GM12865 (cell line): ENCODE results near the gene CDA.

Experiments used
- DNase-seq: peaks from one replicate; pipeline ENCODE4 v3.0.0; 2010; ENCODE audit warnings: low read depth
- H3K4me3 ChIP-seq: 2 replicates; pipeline ENCODE4 v1.5.1; 2011; ENCODE audit warnings: mild to moderate bottlenecking, low read depth, low read length, control low read depth
- TF ChIP-seq, protein P1 (sequence below): IDR thresholded peaks from 2 replicates; pipeline ENCODE4 v1.5.1; 2011; ENCODE audit warnings: low read length, control low read depth, low read depth, inconsistent platforms; ENCODE audit not compliant: insufficient read depth; ENCODE audit errors: missing control alignments

The CDA gene

DNA sequence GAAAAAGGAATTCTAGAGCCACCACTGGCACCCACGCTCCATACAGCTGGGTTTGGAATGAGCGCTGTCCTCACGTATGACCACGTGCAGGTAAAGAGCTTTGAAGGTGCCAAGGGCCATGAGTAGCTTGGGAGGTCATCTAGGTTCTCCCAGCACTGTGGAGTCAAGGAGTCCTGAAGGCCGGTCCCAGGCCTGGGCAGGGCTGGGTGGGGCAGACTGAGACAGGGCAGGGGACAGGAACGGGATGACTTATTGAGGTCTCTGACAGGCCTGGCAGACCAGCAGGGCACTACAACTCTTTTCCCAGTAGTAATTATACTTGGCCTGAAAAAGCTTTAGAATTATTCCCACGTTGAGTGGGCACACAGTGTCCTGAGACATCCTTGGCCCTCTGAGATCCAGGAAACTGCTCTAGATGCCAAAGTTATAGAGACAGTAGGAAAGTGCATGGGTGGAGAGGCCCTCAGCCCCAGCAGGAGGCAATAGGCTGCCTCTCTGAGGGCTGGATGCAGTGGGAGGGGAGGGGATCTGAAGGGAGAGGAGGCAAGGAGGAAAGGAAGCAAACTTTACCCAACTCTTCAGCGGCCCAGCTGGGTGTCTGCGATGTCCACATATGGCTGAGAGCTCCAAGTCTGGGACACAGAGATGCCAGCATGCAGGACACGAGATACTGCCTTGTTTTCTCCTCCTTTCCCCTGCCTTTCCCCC lies 1.8 kb upstream of the CDA start:
- TF ChIP-seq, protein P1, sequence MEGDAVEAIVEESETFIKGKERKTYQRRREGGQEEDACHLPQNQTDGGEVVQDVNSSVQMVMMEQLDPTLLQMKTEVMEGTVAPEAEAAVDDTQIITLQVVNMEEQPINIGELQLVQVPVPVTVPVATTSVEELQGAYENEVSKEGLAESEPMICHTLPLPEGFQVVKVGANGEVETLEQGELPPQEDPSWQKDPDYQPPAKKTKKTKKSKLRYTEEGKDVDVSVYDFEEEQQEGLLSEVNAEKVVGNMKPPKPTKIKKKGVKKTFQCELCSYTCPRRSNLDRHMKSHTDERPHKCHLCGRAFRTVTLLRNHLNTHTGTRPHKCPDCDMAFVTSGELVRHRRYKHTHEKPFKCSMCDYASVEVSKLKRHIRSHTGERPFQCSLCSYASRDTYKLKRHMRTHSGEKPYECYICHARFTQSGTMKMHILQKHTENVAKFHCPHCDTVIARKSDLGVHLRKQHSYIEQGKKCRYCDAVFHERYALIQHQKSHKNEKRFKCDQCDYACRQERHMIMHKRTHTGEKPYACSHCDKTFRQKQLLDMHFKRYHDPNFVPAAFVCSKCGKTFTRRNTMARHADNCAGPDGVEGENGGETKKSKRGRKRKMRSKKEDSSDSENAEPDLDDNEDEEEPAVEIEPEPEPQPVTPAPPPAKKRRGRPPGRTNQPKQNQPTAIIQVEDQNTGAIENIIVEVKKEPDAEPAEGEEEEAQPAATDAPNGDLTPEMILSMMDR = no peak
- no peak for DNase-seq

DNA sequence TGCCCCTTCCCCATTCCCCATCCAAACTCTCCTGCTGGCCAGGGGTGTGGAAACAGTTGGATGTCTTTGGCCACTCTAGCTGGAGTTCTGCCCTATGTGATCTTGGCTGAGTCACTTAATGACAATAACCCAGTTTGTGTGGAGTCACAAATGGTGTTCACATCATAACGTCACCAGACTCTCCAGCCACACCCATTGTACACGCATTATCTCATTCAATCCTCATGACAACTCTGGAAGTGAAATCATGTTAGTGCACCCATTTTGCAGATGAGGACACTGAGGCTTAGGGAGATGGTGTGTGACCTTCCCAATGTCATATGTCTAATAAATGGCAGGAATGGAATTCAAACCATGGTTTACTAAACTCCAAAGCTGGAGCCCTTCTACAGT lies 1.2 kb upstream of the CDA start:
- TF ChIP-seq, protein P1 = no peak
- DNase-seq = no peak
- no peak overlapping the region for H3K4me3 ChIP-seq

More for the DNA sequence above, 1.8 kb upstream of the CDA start:
- H3K4me3 ChIP-seq = no peak overlapping the region

DNA sequence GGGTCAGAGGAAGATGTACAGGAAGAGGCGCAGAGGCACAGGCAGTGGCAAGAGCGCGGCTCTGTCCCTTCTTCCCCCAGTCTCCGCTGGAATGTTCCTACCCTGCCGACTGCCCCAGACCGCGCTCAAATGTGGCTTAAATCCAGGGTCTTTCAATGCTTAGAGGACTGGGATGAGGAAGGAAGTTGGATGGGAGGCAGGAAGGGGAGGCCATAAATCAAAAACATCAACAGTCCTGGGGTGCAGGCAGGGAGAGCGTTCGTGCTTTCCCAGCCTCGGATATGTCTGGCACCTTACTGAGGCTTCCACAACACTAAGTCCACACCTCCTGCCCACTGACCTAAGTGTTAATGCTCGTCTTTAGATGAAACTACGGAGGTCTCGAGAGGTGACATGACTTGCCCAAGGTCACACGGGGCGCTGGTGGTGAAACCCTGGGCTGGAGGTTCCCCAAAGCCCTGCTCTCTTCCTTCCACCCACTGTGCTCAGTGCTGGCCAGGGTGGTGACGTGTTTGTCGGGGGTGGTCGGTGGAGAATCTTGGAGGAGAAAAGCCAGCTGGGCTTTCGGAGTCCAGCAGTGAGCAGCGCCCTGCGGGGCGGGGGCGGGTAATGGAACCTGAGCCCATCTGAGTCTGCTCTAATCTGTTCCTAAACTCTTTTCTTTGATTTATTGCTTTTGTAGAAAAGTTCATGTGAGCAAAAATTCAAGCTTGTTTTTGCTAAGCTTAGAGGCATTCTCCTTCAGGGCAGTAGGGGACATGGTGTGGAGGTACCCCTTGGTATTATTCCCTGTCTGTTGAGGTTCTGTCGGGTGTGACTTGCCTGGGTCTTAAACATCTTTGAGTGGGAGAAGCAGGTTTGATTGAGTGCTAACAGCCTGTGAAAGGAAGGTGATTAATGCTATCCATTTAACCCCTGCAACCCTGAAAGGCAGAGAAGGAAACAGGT lies 708 bp downstream of the CDA start:
- H3K4me3 ChIP-seq = no peak overlapping the region
- TF ChIP-seq, protein P1 = no peak
- DNase-seq = no peak

DNA sequence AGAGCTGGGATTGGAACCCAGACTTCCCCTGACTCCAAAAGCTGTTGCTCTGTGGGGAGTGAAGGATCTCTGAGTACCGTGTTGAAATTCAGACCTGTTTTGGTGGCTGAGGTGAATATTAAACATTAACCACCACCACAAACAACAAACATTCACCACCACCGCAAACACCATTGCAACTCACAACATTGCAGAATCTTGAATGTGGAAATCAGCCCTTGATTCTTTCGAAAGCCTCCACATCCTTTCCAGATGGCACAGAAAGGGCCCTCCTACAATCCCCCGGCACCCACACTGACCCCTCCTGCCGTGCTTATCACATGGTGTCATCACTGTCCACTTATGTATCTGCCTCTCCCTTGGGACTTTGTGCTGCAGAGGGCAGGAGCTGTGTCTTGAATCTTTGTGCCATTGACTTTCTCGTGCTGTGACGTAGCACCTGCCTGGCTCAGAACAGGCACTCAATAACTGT lies 1.4 kb downstream of the CDA start:
- TF ChIP-seq, protein P1 = no peak
- no peak for DNase-seq
- no peak overlapping the region for H3K4me3 ChIP-seq

DNA sequence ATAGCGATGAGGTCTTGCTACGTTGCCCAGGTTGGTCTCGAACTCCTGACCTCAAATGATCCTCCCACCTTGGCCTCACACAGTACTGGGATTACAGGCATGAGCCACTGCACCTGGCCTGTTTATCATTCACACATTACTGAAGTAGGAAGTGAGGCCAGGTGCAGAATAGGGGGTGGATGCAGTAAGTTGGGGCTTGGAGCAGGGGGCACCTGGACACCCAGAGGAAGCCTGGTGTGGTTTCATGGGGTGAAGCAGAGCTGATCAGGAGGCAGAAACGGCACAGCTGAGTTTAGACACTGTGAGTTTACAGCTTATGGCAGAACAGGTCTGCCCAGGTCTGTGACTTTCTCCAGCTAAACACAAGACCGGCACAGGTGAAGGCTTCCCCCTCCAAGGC lies 4.9 kb downstream of the CDA start:
- DNase-seq = no peak
- TF ChIP-seq, protein P1 = no peak
- H3K4me3 ChIP-seq = no peak overlapping the region

DNA sequence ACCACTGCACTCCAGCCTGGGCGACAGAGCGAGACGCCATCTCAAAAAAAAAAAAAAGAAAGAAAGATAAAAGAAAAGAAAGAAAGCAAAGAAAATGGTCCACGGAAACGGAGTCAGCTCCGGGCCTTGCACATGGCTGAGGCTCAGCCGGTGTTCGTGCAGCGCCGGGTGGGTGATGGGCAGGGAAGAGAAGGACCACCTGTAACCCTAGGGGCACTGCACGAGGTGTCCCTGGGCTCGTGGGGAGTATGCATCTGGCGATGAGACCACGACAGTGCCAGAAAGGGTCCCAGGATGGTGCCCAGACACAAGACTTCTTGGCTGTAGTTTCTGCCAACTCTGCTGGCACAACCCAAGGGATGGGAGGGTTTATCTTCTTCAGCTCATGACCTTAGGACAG lies 5.8 kb downstream of the CDA start:
- TF ChIP-seq, protein P1 = no peak
- no peak overlapping the region for H3K4me3 ChIP-seq
- no peak for DNase-seq
